Measurements from ENCODE around the gene ERCC5.

ERCC5 gene

GRCh38 chr13:102846261-102847015 lies 606 bp downstream of the ERCC5 start:
- DNase-seq: peak; percentile 41 to 56

GRCh38 chr13:102847272-102848234 lies 1.7 kb downstream of the ERCC5 start:
- DNase-seq: no peak

- DNase-seq: no peak
Observed at GRCh38 chr13:102848956-102849355, 3.1 kb downstream of the ERCC5 start.

GRCh38 chr13:102852556-102852955 lies 6.7 kb downstream of the ERCC5 start:
- DNase-seq: no peak

- no peak for DNase-seq
Observed at GRCh38 chr13:102854675-102855074, 8.8 kb downstream of the ERCC5 start.

DNA sequence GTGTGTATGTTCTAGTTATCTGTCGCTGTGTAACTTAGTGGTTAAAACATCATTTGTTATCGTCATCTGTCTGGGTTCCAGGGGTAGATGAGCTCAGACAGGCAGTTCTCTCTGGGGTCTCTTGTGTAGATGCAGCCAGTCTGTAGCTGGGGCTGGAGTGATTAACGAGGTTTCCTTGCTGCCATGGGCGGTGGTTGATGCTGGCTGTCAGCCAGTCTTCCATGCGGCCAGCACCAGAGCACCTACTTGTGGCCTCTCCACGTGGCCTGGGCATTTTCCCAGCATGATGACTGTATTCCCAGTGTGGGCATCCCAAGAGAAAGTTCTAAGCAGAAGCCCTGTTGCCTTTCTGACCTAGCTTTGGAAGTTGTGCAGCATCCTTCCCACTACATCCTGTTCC lies 10.7 kb downstream of the ERCC5 start:
- no peak for DNase-seq

DNA sequence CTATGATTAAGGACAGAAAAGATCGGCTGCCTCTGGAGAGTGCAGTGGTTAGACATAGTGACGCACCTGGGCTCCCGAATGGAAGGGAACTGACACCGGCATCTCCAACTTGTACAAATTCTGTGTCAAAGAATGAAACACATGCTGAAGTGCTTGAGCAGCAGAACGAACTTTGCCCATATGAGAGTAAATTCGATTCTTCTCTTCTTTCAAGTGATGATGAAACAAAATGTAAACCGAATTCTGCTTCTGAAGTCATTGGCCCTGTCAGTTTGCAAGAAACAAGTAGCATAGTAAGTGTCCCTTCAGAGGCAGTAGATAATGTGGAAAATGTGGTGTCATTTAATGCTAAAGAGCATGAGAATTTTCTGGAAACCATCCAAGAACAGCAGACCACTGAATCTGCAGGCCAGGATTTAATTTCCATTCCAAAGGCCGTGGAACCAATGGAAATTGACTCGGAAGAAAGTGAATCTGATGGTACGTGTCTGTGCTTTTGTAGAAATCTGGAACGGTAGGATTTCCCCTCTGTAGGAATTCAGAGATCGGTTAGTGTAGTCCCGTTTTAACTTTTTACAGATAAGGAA lies 16.9 kb downstream of the ERCC5 start:
- DNase-seq: no peak

DNA sequence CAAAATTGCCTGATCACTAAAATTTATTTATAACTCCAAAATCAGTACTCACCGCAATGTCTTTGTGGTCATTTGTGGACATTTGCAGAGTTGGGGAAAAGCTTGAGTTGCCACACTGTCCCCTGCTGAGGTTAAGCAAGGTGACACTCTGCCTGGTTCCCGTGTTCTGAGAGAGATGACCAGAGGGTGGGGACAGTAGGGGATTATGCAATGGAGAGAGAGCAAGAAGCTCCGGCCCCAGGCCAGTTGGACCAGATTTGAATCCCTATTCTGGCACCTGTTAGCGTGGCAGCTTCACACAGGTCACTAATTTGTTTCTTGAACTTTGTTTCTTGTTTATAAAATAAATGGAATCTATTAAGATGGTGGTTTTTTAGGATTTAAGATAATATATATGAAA lies 17.8 kb downstream of the ERCC5 start:
- no peak for DNase-seq

DNA sequence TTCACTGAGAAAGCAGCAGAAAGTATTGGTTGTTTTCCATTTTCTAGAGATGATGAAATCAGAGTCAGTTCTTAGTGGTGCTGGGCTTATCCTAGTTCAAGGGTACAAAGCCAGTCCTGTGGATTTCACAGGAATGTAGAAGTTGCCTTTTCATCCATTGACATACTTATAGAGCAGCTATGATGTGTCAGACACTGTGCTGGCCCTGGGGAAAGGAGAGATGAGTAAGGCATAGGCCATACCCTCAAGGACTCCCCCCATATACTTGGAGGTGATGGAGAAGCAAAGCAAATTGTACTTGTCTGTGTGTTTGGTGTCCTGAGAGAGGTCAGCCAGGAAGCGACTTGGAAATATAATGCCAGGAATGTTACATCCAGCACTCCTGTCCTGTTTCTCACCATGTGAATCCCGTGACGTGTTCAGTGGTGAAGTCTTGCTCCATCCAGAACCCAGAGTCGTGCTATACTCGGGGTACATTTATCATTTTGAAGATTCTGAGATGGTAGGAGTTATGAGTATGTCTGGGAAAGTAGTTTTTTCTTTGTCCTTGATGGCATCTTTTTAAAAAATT lies 22.6 kb downstream of the ERCC5 start:
- no peak for DNase-seq

GRCh38 chr13:102869948-102870676 lies 24.3 kb downstream of the ERCC5 start:
- no peak for DNase-seq

GRCh38 chr13:102870677-102871415 lies 25.0 kb downstream of the ERCC5 start:
- peak; percentile 45 to 49 for DNase-seq

DNA sequence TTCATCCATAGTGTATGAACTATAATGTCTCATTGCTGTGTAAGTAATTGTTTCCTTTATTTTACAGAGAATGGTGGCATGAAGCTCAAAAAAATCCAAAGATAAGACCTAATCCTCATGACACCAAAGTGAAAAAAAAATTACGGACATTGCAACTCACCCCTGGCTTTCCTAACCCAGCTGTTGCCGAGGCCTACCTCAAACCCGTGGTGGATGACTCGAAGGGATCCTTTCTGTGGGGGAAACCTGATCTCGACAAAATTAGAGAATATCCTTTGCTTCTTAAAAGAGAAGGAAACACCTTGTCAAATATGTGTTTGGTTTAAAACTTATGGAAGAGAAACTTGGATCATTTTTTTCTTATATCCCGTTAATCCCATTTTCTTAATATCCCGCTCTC lies 26.3 kb downstream of the ERCC5 start:
- DNase-seq: no peak

DNA sequence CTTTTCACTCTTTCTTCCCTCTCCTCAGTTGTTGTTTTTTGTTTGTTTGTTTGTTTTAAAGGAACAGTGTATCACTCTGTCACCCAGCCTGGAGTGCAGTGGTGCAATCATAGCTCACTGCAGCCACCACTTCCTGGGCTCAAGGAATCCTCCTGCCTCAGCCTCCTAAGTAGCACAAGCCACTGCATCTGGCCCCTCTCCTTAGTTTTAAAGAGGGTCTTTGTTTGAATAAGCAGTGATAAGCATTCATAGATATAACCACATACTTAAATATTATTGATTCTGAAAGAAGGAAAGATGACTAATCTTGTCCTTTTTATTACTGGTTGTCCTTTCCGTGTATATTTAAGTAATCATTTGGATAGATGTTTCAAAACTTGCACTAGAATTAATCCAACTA lies 26.7 kb downstream of the ERCC5 start:
- DNase-seq: no peak

DNA sequence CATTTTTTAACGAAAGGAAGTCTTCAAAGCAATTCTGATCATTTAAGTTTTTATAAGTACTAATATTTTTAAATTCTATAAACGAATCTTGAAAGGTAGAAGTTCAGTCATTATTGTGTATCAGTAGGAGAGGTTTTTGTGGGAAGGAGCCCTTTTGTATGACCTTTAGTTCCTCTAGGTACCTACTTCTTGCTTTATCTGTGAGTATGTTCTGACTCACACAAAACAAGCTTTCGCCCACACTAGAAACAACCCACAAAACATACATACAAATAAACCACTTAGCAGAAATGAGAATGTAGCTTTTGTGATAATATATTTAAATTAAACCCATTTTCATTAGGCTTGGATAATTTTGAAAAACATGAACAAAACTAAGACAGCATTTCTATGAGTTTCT lies 27.8 kb downstream of the ERCC5 start:
- no peak for DNase-seq

- DNase-seq: no peak
Observed at GRCh38 chr13:102875256-102875655, 29.4 kb downstream of the ERCC5 start.

GRCh38 chr13:102877303-102877702 lies 31.5 kb downstream of the ERCC5 start:
- DNase-seq: no peak

DNA sequence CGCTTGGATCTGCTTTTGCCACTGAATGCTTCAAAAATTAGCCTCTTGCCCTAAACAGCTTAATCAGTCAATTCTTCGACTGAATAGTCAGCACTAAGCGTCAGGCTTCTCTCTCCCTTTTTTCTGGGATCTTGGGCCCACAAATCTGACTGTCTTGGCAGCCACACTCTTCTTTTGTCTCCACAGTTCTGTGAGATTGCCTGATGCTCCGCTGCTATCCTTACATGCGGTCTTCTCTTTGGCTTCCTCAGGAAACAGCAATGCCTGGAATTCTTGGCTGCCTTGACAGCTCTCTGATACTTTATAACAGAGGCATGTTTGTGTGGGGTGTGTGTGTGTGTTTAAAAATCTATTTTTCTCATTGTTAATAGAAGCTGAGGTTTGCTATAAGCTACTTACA lies 32.6 kb downstream of the ERCC5 start:
- no peak for DNase-seq

DNA sequence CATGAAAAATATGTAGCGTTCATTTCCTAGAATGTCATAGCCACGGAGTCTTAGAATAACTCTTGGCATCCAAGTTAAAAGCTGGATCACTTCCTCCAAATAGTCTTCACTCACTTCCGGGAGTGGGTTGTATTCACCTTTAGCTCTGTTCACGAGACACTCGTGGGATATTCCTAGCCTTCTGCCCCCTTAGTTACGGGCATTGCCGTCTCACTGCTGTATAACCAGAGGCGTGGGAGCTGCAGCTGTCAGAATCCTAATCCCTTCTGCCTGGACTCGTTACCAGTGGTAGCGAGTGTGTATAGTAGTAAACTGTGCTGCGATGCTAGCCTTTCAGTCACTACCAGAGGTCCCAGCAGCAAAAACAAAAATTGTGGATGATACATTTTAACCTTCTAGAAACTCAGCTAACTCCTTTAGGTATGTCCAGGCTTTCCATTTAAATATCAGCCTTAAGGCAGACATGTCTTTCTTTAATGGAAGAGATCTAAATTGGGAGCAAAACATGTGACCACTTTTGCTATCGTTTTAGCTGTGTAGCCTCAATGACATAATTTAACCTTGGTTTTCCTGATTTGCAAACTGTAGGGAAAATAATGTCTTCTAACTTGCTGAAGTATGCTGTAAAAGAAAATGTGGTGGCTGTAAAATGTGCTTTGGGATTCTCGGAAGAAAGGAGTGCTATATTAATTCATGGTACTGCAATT lies 34.1 kb downstream of the ERCC5 start:
- no peak for DNase-seq

DNA sequence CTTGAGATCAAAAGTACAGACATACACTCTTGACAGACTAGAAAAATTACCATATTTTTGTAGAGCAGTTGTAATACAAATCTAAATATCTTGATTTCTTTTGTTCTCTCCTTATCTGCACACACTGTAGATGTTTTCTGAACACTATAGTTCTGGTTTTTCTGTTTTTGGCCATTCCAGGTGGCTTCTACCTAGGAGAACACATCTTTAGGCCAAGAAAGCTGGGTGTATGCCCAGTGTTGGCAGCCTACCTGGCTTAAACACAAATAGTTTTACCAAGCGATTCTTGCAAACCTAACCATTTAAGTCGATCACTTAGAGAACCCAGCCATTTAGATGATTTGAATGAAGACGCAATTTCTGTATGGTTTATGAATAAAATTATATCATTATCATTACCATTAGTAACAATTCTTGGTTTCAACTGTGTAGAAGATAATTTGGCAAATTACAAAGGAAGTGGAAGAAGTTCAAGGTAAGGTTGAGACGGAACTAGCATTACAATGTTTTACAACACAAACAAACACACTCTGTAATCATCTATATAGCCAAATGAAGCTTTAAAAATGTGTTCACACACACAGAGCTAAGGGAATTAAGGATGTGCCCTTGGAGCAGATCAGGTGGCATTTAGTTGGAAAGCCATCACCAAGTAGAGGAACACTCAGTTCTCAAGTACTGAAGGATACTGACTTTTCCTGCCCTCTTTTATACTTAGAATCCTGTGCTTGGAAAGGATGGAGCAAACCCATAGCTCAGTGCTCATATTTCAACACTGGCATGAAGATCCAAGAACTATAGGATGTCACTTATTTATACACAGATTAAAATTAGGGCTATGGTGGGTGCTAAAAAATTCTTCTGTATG lies 36.2 kb downstream of the ERCC5 start:
- DNase-seq: no peak

- no peak for DNase-seq
Observed at GRCh38 chr13:102892503-102892902, 46.7 kb downstream of the ERCC5 start.

All from activated CD4-positive, alpha-beta T cell treated with anti-CD3 and anti-CD28 coated beads, Interleukin-2, amount 50 U/mL, for 48 hours (primary cell).